ENCODE data around the gene PPP2R5E. TPM values are rescaled to one million over a fixed set of nuclear protein-coding genes. Genes with fewer than 3 reads are reported as not detected.

PPP2R5E gene
- total RNA-seq, 4 donors from 2014 or later, result 26.3 to 30.7 (median 30.2) TPM

GRCh38 chr14:63542231-63542999, 762 bp downstream of the PPP2R5E start:
- intact Hi-C loops (cut with DNase I), result loop anchor here (5.0 kb wide), 2 partner anchors 100 to 105 kb away; partner anchors contain the start of gene WDR89

GRCh38 chr14:63535918-63536317, 7.3 kb downstream of the PPP2R5E start:
- Histone ChIP-seq H3K27me3 (no peaks in the 10 kb centered on the region), H3K27ac (replicated peaks in 1 of 4) (no peak overlapping the region), H3K9me3 (no peaks in the 10 kb centered on the region), H3K4me1 (peaks cover 2 to 28% (median 25%) of the 10 kb centered on the region in 4 donors), H3K36me3 (peaks cover 13 to 55% (median 36%) of the 10 kb centered on the region in 4 donors), H3K4me3 (no peak overlapping the region)
- DNase-seq (ENCODE audit: extremely low spot score), result no peak
- TF ChIP-seq POLR2AphosphoS5 (IDR thresholded peaks at IDR 0.05) (no peak), EP300 (IDR thresholded peaks at IDR 0.05) (no peak), CTCF (IDR thresholded peaks at IDR 0.05) (no peak), POLR2A (IDR thresholded peaks at IDR 0.05; ENCODE audit: low read depth) (no peak)
- intact Hi-C loops (cut with DNase I), result no loop called here

More at GRCh38 chr14:63542231-63542999, 762 bp downstream of the PPP2R5E start:
- 2% methylated on average over 16 of the region's 46 CpGs for WGBS
- Histone ChIP-seq H3K9me3 (no peaks in the 10 kb centered on the region), H3K4me3 (peak overlapping the region; percentile 80 to 100 (median 85)), H3K27me3 (no peaks in the 10 kb centered on the region), H3K27ac (replicated peaks in 1 of 4) (peak overlapping the region; percentile 87 to 96 (median 94)), H3K36me3 (peaks cover 13 to 27% (median 21%) of the 10 kb centered on the region in 4 donors), H3K4me1 (peaks cover 22 to 35% (median 30%) of the 10 kb centered on the region in 4 donors)
- no peak for DNase-seq (ENCODE audit: extremely low spot score)
- no peak for TF ChIP-seq POLR2A (IDR thresholded peaks at IDR 0.05; ENCODE audit: low read depth)
- no peak for TF ChIP-seq CTCF (IDR thresholded peaks at IDR 0.05)
- TF ChIP-seq POLR2AphosphoS5 (IDR thresholded peaks at IDR 0.05), result no peak
- no peak for TF ChIP-seq EP300 (IDR thresholded peaks at IDR 0.05)

- Histone ChIP-seq H3K27ac (replicated peaks in 1 of 4) (no peak overlapping the region), H3K4me3 (no peak overlapping the region), H3K27me3 (no peaks in the 10 kb centered on the region), H3K9me3 (no peaks in the 10 kb centered on the region), H3K36me3 (peaks cover 5 to 39% (median 24%) of the 10 kb centered on the region in 4 donors), H3K4me1 (peaks cover 0 to 23% (median 17%) of the 10 kb centered on the region in 4 donors)
- WGBS, result 95% methylated on average over 15 of the region's 15 CpGs
- DNase-seq (ENCODE audit: extremely low spot score), result no peak
- intact Hi-C loops (cut with DNase I), result no loop called here
- TF ChIP-seq CTCF (IDR thresholded peaks at IDR 0.05) (no peak), POLR2A (IDR thresholded peaks at IDR 0.05; ENCODE audit: low read depth) (no peak), EP300 (IDR thresholded peaks at IDR 0.05) (no peak), POLR2AphosphoS5 (IDR thresholded peaks at IDR 0.05) (no peak)
These were observed 9.7 kb downstream of the PPP2R5E start for GRCh38 chr14:63533474-63533873.

- 80% methylated on average over 12 of the region's 12 CpGs for WGBS
- Histone ChIP-seq H3K9me3 (no peaks in the 10 kb centered on the region), H3K4me3 (no peak overlapping the region), H3K27ac (replicated peaks in 1 of 4) (peak overlapping the region in 1 of 4 donors; percentile 33), H3K36me3 (peaks cover 0 to 13% (median 6%) of the 10 kb centered on the region in 4 donors), H3K4me1 (peaks cover 7 to 22% (median 18%) of the 10 kb centered on the region in 4 donors), H3K27me3 (no peaks in the 10 kb centered on the region)
- no peak for DNase-seq (ENCODE audit: extremely low spot score)
- intact Hi-C loops (cut with DNase I), result no loop called here
- TF ChIP-seq EP300 (IDR thresholded peaks at IDR 0.05) (no peak), POLR2A (IDR thresholded peaks at IDR 0.05; ENCODE audit: low read depth) (no peak), POLR2AphosphoS5 (IDR thresholded peaks at IDR 0.05) (no peak), CTCF (IDR thresholded peaks at IDR 0.05) (no peak)
These were observed 18.5 kb downstream of the PPP2R5E start for GRCh38 chr14:63524537-63525155.
